Glomerular endothelial cell (primary cell): ENCODE results near the gene SEMA4C. TPM values are rescaled to one million over a fixed set of nuclear protein-coding genes. Genes with fewer than 3 reads are reported as not detected.

Experiments used
- DNase-seq: peaks from one replicate; pipeline ENCODE4 v3.0.0-alpha.2; 2011; ENCODE audit warnings: low read depth, low spot score; ENCODE audit errors: extremely low read depth
- total RNA-seq: library from RNA; depleted of rRNA; stranded (reverse); fragments of >200 nt; gene quantifications from 2 replicates; pipeline ENCODE4 v1.2.3, GENCODE V29; 2015

The SEMA4C gene
- total RNA-seq, 1 donor from 2014 or later, result 31.9 TPM

- DNase-seq, result no peak
These were observed 45.6 kb downstream of the SEMA4C start for GRCh38 chr2:96824079-96824870.

DNA sequence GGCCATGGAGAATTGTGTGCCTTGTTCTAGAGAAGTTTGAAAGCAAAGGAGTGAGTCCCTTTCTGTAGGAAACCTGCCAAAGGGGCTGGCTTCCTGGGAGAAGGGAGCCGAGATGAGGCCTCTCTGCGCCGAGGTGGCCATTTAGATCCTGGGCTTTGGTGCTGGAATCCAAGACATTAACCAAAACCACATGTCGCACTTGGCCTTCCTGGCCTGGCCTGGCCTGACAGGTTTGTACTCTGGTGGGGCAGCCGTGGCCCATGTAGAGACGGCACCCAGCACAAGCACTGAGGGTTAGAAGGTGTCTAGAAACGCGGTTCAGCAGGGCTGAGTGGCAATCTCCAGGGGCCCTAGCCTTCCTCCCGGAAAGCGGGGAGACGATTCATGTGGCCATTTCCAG lies 46.7 kb downstream of the SEMA4C start:
- no peak for DNase-seq

DNA sequence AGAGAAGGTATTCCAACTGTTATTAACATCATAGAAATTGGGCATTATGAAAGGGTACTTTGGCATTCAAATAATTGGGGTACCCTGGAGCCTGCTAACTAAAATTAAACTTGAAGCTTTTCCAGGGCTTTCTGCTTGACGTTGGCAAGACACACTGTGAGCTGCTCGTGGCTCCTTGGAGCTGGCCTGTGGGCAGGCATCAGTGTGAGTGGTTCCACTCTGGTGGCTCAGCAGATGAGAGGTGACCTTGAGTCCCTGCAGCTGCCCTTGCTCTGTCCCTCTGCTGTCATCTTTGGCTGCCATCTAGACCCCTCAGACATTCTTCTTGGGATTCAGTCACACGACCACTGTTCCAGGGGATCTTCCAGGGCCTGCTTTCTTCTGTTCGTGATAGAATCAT lies 47.1 kb downstream of the SEMA4C start:
- no peak for DNase-seq

DNA sequence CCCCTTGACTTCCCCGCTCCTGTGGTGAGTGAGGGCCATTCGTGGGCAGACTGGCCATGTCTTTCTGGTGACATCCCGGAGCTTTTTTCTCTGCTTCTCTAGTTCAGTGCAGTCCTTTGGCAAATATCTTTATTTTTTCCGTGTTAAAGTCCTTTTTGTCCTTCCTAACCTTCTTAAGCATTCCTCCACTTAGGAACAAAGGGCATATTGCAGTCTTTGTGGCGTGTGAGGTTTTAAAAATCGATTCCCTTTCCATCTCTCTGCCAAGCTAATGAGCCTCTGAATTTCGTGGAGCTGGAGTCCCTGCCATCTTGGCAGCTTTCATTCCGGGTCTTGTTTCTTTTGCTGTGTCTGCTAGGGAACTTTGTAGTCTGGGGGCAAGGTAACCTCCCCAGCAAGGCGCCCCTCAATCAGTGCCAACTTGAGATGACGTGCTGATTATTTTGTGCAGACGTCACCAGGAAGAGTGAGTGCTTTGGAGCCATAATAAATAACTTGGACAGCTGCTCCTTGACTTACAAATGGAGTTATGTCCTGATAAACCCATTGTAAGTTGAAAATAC lies 48.7 kb downstream of the SEMA4C start:
- DNase-seq, result no peak

GRCh38 chr2:96819876-96820511 lies 49.9 kb downstream of the SEMA4C start:
- no peak for DNase-seq

GRCh38 chr2:96819128-96819875 lies 50.6 kb downstream of the SEMA4C start:
- DNase-seq, result no peak

DNA sequence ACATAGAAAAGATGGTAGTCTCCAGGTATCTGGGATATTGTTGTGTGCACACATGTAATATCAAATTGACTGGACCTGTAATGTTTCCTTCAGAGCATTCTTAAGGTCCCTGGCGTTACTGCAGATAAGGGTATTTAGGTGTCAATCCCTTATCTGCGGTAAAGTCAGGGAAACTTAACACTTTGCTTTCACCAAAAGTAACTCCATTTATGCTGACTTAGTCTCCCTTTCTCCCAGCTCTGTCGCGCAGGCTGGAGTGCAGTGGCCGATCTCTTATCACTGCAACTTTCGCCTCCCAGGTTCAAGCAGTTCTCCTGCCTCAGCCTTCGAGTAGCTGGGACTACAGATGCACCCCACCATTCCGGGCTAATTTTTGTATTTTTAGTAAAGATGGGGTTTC lies 52.0 kb downstream of the SEMA4C start:
- DNase-seq, result no peak

DNA sequence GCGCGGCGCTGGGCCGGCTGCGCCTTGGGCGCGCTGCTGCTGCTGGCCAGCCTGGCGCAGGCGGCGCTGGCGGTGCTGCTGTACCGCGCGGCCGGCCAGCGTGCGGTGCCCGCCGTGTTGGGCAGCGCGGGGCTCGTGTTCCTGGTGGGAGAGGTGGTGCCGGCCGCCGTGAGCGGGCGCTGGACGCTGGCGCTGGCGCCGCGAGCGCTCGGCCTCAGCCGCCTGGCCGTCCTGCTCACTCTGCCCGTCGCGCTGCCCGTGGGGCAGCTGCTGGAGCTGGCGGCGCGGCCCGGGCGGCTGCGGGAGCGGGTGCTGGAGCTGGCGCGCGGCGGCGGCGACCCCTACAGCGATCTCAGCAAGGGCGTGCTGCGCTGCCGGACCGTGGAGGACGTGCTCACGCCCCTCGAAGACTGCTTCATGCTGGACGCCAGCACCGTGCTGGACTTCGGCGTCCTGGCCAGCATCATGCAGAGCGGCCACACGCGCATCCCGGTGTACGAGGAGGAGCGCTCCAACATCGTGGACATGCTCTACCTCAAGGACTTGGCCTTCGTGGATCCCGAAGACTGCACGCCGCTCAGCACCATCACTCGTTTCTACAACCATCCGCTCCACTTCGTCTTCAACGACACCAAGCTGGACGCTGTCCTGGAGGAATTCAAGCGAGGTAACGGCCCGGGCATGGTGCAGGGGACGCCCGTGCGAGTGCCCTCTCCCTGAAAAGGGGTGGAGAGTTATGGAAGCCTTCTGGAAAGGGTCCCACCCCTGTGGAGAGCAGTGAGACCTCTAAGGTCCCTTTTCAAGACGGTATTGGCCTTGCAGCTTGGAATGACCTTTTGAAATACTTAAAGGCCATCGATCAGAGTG lies 52.8 kb downstream of the SEMA4C start:
- no peak for DNase-seq

- no peak for DNase-seq
These were observed 53.6 kb downstream of the SEMA4C start, which contains the start of gene CNNM3 for GRCh38 chr2:96816127-96816835. Gene CNNM3 (plus strand): TSS chr2:96816268. CDS start chr2:96816278, 10 bp downstream.

DNA sequence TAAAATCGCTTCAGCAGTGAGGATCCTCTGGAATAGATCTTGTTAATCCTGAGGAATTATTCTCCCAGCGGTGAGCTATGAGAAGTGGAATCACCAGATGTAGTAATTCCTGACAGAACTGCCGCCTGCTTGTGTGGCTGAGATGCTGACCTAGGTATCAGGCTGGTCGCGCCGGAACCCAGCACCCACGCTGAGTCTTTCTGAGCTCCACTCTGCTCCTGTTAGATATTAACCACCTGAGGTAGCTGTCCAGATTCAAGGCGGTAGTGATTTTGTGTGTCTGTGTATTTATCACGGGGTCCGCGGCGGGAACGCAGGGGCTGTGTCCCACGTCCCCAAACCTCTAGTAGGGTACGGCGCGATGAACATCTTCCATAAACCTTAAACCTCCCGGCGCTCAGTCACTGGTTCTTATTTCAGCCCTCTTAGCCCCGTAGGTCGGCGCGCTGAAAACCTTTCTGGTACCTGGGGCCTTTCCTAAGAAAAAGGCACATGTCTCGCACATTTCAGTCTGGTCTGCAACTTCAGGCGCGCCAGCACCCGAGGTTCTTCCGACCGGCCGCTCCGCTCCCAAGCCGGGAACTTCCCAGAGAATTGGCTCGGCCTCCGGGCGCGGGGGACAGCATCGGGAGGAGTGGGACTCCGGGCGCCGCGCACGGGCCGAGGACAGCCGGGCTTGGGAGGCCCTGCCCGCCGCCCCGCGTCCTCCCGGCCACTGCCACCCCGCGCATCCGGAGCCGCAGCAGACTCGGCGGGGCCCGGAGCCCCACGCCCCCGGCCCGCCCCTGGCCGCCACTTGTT lies 54.4 kb downstream of the SEMA4C start:
- no peak for DNase-seq

DNA sequence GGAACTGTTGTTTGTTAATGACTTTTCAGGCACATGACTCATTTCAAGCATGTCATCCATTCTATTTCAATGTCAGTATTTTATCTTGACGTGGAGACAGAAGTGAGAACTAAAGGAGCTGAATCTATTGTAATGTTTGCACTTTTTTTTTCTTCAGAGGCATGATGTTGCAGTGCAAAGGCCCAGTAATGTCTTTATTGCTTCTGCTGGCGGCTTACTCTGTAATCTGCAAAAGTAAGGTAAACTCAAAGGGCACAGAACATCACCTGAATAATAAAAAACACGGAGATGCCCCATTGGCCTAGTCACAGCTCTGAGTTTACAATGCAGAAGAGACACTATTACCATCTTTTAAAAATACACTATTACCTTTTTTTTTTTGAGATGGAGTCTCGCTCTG lies 56.2 kb downstream of the SEMA4C start:
- no peak for DNase-seq

DNA sequence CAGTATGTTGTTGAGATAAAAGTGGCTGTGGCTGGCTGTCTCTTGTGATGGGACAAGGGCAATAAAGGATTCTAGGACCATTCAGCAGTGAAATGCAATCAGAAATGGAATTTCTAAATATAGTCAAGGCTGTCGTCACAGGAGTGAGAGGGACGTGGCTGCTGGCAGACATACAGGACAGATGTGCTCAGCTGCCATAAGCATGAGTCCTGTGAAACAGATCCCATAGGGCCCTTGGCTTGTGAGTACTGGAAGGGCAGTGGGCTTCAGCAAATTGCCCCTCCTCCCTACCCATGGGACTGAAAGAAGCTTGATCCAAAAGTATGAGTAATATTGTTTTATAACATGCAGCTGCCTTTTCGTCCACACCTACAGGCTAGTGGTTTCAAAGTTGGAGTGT lies 58.0 kb downstream of the SEMA4C start:
- no peak for DNase-seq

DNA sequence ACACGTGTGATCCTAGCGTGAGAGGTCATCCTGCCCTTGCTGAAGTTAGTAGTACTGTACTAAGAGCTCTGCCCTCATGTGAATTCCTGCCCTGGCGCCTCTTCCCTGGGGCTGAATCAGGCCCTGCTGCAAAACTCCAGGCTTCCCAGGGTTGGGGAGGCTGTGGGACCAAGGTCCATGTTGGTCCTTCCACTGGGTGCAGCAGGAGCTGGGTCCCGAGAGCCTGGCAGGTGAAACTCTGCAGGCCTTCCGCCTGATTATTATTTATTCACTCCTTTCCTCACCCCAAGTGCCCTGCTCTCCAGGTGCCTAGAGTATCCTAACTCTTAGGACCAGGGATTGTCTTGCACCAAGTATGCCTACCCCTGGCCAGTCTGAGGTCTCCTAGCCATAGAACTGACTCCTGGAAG lies 59.1 kb downstream of the SEMA4C start:
- DNase-seq, result no peak

- DNase-seq, result no peak
These were observed 59.7 kb downstream of the SEMA4C start for GRCh38 chr2:96809951-96810782.
